Gastrocnemius medialis (tissue), 4 donors: ENCODE data around the gene VOPP1.

ENCODE experiments used
- CTCF ChIP-seq, 5 experiments: fragments of 450-650 bp in 3 of 5; fragments of 200-600 bp in 2 of 5; sonication (generic) in 2 of 5; IDR thresholded peaks in 4 of 5; conservative IDR thresholded peaks in 1 of 5; 1 replicate in 4 of 5; 2 replicates in 1 of 5; pipeline ENCODE4 v1.5.1; 2016 to 2019; ENCODE audit warnings: antibody characterized with exemption in 5 of 5, mild to moderate bottlenecking in 3 of 5, moderate library complexity in 3 of 5
- POLR2A ChIP-seq, 2 donors: fragments of 450-650 bp; IDR thresholded peaks; one replicate each; pipeline ENCODE4 v1.6.1; 2017; ENCODE audit warnings: antibody characterized with exemption in 2 of 2, mild to moderate bottlenecking in 2 of 2, moderate library complexity in 2 of 2

- no peak for TF ChIP-seq POLR2A (IDR thresholded peaks at IDR 0.05)
- no peak for TF ChIP-seq CTCF (IDR thresholded peaks at IDR 0.05 in 4 of 5, conservative IDR thresholded peaks at IDR 0.05 in 1 of 5)
Measured at GRCh38 chr7:55472928-55473725, 99.2 kb downstream of the VOPP1 start.
